NCI-H226 (cell line): ENCODE results near the gene ZNF76.
"Not testable (repeated sequence)": the region's sequence is repeated elsewhere in the genome, so short reads cannot be mapped to it uniquely, and the experiment has no call there.

Source experiments
- DNase-seq: peaks from one replicate; pipeline ENCODE4 v3.0.0-alpha.2; 2015

The ZNF76 gene

GRCh38 chr6:35304299-35304698 lies 44.8 kb downstream of the ZNF76 start:
- DNase-seq = no peak

DNA sequence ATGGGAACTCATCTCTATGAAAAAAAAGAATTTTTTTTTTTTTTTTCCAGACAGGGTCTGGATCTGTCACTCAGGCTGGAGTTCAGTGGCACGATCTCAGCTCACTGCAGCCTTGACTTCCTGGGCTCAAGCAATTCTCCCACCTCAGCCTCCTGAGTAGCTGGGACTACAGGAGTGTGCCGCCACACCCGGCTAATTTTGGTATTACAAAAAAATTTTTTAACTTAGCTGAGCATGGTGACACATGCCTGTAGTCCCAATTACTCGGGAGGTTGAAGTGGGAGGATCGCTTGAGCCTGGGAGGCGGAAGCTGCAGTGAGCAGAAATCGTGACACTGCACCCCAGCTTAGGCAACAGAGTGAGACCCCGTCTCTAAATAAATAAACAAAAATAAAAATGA lies 45.6 kb downstream of the ZNF76 start:
- DNase-seq = no peak

DNA sequence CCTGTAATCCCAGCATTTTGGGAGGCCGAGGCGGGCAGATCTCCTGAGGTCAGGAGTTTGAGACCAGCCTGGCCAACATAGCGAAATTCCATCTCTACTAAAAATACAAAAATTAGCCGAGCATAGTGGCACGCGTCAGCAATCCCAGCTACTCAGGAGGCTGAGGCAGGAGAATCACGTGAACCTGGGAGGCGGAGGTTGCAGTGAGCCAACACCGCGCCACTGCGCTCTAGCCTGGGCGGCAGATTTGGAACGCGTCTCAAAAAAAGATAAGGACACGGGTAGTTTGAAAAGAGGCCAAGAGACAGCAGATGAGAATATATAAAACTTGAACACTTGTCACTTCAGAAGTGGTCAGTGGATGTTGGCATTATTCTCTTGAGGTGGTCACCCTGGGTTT lies 47.6 kb downstream of the ZNF76 start:
- DNase-seq = not testable (repeated sequence)

GRCh38 chr6:35308543-35308942 lies 49.0 kb downstream of the ZNF76 start:
- DNase-seq = not testable (repeated sequence)

DNA sequence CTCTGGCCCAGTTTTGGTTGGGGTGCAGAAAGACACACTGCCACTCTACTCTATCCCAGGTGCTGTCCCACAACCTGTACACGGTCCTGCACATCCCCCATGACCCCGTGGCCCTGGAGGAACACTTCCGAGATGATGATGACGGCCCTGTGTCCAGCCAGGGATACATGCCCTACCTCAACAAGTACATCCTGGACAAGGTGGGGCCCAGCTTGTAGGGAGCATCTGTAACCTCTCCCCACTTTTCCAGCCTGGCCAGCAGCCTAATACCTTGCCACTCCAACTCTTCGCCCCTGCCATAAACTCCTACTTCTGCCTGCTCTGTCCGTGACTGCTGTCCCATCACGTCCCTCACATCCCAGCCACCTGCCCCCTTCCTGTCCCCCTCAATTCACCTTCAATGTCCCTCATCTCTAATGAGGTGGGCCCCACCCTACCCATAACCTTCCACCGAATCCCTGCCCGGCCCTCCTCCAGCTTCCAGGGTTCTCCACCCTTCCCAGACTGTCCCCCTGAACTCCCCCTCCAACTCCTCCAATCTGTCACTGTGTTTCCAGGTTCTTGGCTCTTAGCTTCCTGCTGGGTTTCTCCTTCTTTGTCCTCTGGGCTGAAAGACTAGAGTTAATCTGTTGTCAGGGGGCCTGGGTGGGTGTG lies 50.2 kb downstream of the ZNF76 start:
- DNase-seq = no peak

GRCh38 chr6:35310265-35310831 lies 50.8 kb downstream of the ZNF76 start:
- DNase-seq = no peak

- no peak for DNase-seq
These were observed 52.0 kb downstream of the ZNF76 start for GRCh38 chr6:35311390-35312075.

GRCh38 chr6:35312076-35312800 lies 52.7 kb downstream of the ZNF76 start:
- no peak for DNase-seq

GRCh38 chr6:35312807-35313206 lies 53.3 kb downstream of the ZNF76 start:
- DNase-seq = no peak

- DNase-seq = no peak
These were observed 58.1 kb downstream of the ZNF76 start for GRCh38 chr6:35317483-35318195.

DNA sequence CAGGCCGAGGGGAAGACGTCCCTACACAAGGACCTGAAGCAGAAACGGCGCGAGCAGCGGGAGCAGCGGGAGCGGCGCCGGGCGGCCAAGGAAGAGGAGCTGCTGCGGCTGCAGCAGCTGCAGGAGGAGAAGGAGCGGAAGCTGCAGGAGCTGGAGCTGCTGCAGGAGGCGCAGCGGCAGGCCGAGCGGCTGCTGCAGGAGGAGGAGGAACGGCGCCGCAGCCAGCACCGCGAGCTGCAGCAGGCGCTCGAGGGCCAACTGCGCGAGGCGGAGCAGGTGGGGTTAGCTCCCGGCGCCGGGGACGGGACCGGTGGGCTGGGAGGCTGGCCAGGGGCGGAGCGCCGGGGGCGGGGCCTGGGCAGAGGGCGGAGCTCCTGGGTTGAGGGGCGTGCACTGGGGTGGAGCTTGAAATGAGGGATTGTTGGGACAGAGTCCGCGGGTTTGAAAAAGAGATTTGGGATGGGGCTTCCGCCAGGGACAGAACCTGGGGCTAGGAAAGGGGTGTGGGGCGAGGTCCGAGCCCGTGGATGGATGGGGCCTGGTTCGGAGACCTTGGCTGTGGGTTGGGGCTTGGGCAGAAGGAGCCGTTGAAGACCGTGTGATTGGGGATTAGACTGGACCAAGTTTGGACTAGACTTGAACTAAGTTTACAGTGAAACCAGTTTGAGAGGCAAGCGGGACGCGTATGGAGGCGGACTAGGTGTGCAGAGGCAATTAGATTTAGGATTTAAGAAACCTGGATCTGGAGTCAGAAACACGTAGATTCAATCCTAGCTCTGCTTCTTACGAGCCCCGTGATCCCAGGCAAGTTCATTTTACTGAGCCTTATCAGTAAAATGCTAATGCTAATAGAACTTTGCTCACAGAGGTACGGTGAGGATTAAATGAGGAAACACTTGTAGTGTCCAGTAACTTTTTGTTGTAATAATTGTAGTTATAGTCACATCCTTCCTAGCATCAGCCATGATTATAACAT lies 58.9 kb downstream of the ZNF76 start:
- peak; percentile 69 for DNase-seq

GRCh38 chr6:35319346-35320030 lies 60.0 kb downstream of the ZNF76 start:
- DNase-seq = no peak

DNA sequence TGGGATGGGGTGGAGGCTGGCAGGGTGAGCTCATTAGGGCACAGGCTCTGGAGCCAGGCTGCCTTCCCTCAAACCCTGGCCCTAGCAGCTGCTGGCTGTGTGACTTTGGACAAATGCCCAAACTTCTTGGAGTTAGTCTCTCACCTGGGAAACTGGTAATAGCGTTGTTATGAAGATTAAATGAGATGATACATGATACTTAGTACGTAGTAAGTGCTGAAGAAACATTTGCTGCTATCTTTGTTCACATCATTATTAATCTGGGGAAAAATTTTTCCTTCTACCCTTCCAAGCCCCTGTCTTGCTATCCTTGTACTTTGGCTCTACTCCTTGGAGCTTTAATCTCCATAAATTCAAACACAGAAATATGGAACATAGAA lies 60.5 kb downstream of the ZNF76 start:
- DNase-seq = no peak

- DNase-seq = no peak
These were observed 61.6 kb downstream of the ZNF76 start for GRCh38 chr6:35321091-35321490.

DNA sequence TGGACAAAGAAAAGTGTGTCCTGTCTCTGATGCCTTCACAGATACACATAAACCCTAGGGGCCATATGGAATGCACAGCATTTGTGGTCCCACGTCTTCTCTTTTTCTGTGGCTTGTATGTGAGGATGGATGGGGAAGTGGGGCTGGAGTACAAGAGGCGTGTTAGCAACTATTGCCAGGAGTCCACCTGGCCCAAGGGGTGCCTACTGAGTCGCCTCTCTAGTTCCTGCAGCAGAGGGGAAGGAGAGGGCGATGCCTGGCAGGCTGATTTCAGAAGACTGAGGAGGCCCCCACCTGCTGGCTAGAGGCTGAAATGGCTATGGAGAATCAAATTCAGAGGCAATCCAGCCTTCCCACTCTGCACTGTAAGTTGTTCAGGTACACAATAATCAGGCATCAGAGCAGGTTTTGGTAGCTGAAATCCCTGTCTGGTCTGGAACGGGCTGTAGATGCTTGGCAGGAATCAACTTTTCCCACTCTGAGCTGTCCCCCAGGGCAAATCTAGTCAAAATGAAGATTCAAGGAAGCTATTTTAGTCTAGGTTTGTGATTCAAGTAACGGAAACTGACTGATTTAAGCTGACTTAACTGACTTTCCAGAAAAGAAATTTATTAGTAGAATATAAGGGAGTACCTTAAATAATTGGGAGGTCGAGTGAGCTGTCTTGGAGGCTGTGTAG lies 68.0 kb downstream of the ZNF76 start:
- no peak for DNase-seq

- no peak for DNase-seq
These were observed 68.7 kb downstream of the ZNF76 start for GRCh38 chr6:35328108-35328723.

DNA sequence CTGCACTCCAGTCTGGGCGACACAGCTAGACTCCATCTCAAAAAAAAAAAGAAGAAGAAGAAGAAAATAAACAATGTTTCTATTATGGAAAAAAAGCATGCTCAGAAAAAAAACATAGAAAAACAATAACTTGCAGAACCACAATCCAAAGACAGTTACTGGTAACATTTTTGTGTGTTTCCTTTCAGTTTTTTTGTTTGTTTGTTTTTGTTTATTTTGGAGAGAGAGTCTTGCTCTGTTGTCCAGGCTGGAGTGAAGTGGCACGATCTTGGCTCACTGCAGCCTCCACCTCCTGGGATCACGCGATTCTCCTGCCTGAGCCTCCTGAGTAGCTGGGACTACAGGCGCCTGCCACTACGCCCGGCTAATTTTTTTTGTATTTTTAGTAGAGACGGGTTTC lies 69.4 kb downstream of the ZNF76 start:
- DNase-seq = not testable (repeated sequence)

DNA sequence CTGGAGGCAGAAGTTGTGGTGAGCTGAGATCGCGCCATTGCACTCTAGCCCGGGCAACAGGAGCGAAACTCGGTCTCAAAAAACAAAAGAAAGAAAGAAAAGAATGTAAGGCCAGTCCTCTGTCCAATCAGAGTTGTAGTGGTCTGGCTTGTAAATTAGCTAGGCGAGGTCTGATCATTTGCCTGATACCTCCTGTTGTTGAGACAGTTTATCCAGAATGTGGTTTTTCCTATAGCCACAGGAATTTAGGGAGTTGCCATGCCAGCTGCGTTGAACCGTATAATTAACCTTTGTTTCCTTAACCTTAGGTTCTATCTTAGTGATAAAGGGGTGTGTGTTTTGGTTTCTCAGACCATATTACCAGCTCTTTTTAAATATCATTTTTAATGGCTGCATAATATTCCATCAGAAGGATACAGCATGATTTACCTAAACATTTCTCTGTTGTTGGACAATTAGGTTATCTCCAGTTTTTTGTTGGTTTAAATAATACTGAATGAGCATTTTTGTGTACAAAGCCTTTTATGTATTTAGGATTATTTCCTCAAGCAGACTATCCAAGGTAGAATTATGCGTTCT lies 71.1 kb downstream of the ZNF76 start:
- peak; percentile 10 for DNase-seq

DNA sequence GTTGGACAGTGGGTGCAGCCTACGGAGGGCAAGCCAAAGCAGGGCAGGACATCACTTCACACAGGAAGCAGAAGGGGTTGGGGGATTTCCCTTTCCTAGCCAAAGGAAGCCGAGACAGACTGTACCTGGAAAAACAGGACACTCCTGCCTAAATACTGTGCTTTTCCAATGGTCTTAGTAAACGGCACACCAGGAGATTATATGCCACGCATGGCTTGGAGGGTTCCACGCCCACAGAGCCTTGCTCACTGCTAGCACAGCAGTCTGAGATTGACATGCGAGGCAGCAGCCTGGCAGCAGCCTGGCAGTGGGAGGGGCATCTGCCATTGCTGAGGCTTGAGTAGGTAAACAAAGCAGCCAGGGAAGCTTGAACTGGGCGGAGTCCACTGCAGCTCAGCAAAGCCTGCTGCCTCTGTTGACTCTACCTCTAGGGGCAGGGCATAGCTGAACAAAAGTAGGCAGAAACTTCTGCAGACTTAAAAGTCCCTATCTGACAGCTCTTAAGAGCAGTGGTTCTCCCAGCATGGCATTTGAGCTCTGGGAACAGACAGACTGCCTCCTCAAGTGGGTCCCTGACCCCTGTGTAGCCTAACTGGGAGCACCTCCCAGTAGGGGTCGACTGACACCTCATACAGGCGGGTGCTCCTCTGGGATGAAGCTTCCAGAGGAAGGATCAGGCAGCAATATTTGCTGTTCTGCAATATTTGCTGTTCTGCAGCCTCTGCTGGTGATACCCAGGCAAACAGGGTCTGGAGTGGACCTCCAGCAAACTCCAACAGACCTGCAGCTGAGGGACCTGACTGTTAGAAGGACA lies 72.7 kb downstream of the ZNF76 start:
- DNase-seq = peak; percentile 75
